ENCODE measurements around the gene MIF4GD. TPM values are rescaled to one million over a fixed set of nuclear protein-coding genes. Genes with fewer than 3 reads are reported as not detected.

The MIF4GD gene
- total RNA-seq, 6 experiments from 2014 or later, result 7.3 to 21.9 (median 8.2) TPM

DNA sequence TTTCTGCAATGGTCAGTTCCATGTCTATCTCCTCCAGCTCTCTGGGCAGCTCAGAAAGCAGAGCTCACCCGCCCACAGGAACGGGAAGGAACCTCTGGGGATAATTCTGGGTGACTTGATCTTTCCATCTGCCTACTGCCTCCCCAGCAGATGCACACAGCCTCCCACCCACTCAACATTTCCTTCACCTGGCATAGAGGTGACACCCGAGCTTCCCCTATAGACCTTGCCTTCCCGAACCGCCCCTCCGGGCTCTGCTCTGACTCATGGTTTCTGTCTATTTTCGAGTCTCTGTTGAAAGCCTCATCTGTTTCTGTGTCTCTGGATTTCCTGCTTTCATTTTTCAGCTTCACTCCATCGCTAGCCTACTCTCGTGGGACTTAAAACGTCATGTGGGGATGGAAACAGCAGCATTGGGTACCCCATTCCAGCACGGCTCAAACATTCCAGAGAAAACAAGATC lies 21.0 kb downstream of the MIF4GD start:
- peaks cover 0 to 13% (median 6%) of the 10 kb centered on the region in 4 donors for H3K36me3 ChIP-seq
- no peaks in the 10 kb centered on the region for H3K4me1 ChIP-seq
- H3K4me3 ChIP-seq, result no peak overlapping the region
- H3K27me3 ChIP-seq, result no peaks in the 10 kb centered on the region
- 59% methylated on average over 11 of the region's 11 CpGs for WGBS (ENCODE audit: insufficient coverage, low coverage, low lambda C conversion rate, missing lambda C conversion rate)
- DNase-seq (no peak), ATAC-seq (peak in 2 of 4 donors; percentile 20 to 33)
- no peaks in the 10 kb centered on the region for H3K9me3 ChIP-seq
- H3K27ac ChIP-seq, result no peak overlapping the region
- TF ChIP-seq, protein P1, sequence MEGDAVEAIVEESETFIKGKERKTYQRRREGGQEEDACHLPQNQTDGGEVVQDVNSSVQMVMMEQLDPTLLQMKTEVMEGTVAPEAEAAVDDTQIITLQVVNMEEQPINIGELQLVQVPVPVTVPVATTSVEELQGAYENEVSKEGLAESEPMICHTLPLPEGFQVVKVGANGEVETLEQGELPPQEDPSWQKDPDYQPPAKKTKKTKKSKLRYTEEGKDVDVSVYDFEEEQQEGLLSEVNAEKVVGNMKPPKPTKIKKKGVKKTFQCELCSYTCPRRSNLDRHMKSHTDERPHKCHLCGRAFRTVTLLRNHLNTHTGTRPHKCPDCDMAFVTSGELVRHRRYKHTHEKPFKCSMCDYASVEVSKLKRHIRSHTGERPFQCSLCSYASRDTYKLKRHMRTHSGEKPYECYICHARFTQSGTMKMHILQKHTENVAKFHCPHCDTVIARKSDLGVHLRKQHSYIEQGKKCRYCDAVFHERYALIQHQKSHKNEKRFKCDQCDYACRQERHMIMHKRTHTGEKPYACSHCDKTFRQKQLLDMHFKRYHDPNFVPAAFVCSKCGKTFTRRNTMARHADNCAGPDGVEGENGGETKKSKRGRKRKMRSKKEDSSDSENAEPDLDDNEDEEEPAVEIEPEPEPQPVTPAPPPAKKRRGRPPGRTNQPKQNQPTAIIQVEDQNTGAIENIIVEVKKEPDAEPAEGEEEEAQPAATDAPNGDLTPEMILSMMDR (IDR thresholded peaks at IDR 0.05), result no peak
- no peak for TF ChIP-seq POLR2A (IDR thresholded peaks at IDR 0.05)
- intact Hi-C loops (cut with DNase I), result no loop called here

DNA sequence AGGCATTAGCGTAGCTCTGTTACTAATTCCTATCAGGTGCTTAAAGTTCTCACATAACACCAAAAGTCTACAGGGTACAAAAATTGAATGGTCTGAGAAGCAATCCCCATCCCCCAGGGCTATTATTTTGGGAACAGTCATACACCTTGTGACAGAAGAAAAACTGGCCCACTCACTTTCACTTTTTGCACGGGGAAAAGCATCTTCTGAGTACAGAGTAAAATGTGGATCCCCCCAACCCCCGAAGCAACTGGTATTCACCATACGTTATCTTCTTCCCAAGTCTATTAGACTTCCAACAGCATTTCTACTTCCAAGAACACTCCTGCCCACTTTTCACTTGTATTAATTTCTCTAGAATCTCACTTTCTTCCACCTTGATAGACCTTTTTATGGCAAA lies 21.5 kb downstream of the MIF4GD start:
- WGBS (ENCODE audit: insufficient coverage, low coverage, low lambda C conversion rate, missing lambda C conversion rate), result 75% methylated on average over 4 of the region's 4 CpGs
- no peaks in the 10 kb centered on the region for H3K9me3 ChIP-seq
- no peaks in the 10 kb centered on the region for H3K27me3 ChIP-seq
- ATAC-seq, result no peak
- H3K36me3 ChIP-seq, result peaks cover 0 to 18% (median 7%) of the 10 kb centered on the region in 4 donors
- H3K4me3 ChIP-seq, result no peak overlapping the region
- H3K4me1 ChIP-seq, result no peaks in the 10 kb centered on the region
- intact Hi-C loops (cut with DNase I), result no loop called here
- no peak overlapping the region for H3K27ac ChIP-seq
- DNase-seq, result no peak
- no peak for TF ChIP-seq POLR2A (IDR thresholded peaks at IDR 0.05)
- TF ChIP-seq, protein P1 (IDR thresholded peaks at IDR 0.05), result no peak

DNA sequence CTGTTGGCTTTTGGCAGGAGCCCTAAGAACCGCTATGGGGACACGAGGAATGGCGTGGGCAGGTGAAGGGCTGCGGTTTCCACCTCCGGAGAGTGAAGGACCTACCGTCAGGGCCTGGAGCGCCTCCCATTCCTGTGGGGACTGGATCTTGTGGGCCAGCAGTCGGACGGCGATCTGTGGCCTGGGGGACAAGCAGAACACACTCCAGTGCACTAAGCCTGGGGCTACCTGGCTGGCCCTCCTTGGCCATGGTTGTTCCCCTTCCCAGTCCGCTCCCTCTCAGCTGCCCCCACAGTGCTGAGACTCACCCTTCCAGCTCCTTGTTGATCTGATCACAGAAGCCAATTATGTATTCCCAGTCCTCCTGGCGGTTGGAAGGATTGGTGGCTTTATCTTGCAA lies 24.6 kb downstream of the MIF4GD start:
- H3K36me3 ChIP-seq, result peaks cover 0 to 44% (median 15%) of the 10 kb centered on the region in 4 donors
- no peak for ATAC-seq
- TF ChIP-seq POLR2A (IDR thresholded peaks at IDR 0.05), result no peak
- TF ChIP-seq, protein P1 (IDR thresholded peaks at IDR 0.05), result no peak

DNA sequence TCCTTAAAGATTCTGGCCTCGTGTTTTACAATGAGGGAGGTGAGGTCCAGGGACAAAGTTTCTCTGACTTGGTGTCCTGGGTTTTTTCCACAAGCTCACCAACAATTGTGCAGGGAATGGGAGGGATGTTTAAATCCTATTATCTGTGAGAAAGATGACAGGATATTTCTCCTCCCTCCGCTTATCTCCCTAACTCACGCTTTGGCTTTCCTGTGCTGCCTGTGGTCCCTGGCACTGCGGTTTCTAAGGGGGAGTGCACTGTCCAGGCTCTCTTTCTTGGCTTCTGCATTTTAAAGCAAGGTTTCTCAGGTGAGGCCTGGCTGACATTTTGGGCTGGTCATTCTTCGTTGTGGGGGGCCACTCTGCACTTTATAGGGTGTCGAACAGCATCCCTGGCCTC lies 26.0 kb downstream of the MIF4GD start:
- Histone ChIP-seq H3K4me3 (no peak overlapping the region), H3K4me1 (no peaks in the 10 kb centered on the region), H3K27me3 (no peaks in the 10 kb centered on the region), H3K27ac (no peak overlapping the region), H3K9me3 (no peaks in the 10 kb centered on the region), H3K36me3 (peaks cover 0 to 58% (median 15%) of the 10 kb centered on the region in 4 donors)
- WGBS (ENCODE audit: insufficient coverage, low coverage, low lambda C conversion rate, missing lambda C conversion rate), result 93% methylated on average over 5 of the region's 6 CpGs
- ATAC-seq, result no peak
- intact Hi-C loops (cut with DNase I), result no loop called here
- TF ChIP-seq POLR2A (IDR thresholded peaks at IDR 0.05), result no peak
- TF ChIP-seq, protein P1 (IDR thresholded peaks at IDR 0.05), result no peak
- no peak for DNase-seq

More for the DNA sequence above, 24.6 kb downstream of the MIF4GD start:
- no peak for DNase-seq
- H3K4me3 ChIP-seq, result no peak overlapping the region
- intact Hi-C loops (cut with DNase I), result no loop called here
- no peaks in the 10 kb centered on the region for H3K27me3 ChIP-seq
- 60% methylated on average over 1 of the region's 12 CpGs for WGBS (ENCODE audit: insufficient coverage, low coverage, low lambda C conversion rate, missing lambda C conversion rate)
- H3K4me1 ChIP-seq, result no peaks in the 10 kb centered on the region
- no peak overlapping the region for H3K27ac ChIP-seq
- no peaks in the 10 kb centered on the region for H3K9me3 ChIP-seq
